Ectodermal cell (in vitro differentiated cells): ENCODE data around the gene CTU1.

Experiments used
- H3K27ac ChIP-seq: 2 replicates; pipeline ENCODE4 v1.7.0; 2013; ENCODE audit warnings: mild to moderate bottlenecking, low read depth, low read length; ENCODE audit not compliant: insufficient read depth, poor library complexity, severe bottlenecking
- H3K27me3 ChIP-seq: 2 replicates; pipeline ENCODE4 v1.7.0; 2013; ENCODE audit warnings: mild to moderate bottlenecking, low read length; ENCODE audit not compliant: insufficient read depth, control insufficient read depth, poor library complexity, severe bottlenecking
- H3K36me3 ChIP-seq: one replicate; pipeline ENCODE4 v1.7.0; 2013; ENCODE audit warnings: low read length; ENCODE audit not compliant: control insufficient read depth, insufficient read depth
- H3K4me1 ChIP-seq: one replicate; pipeline ENCODE4 v1.7.0; 2013; ENCODE audit warnings: low read length; ENCODE audit not compliant: control insufficient read depth, insufficient read depth
- H3K4me3 ChIP-seq: 2 replicates; pipeline ENCODE4 v1.7.0; 2013; ENCODE audit warnings: low read depth, low read length, control low read depth; ENCODE audit not compliant: insufficient read depth
- H3K9me3 ChIP-seq: 2 replicates; pipeline ENCODE4 v1.7.0; 2013; ENCODE audit warnings: mild to moderate bottlenecking, low read length, moderate library complexity; ENCODE audit not compliant: control insufficient read depth
- WGBS, 2 experiments: methylation state at CpG; one replicate each; pipeline ENCODE4 v1.1.7; 2013; ENCODE audit warnings: missing lambda C conversion rate in 2 of 2; 5-methylcytosine and 5-hydroxymethylcytosine counted together

Gene CTU1

DNA sequence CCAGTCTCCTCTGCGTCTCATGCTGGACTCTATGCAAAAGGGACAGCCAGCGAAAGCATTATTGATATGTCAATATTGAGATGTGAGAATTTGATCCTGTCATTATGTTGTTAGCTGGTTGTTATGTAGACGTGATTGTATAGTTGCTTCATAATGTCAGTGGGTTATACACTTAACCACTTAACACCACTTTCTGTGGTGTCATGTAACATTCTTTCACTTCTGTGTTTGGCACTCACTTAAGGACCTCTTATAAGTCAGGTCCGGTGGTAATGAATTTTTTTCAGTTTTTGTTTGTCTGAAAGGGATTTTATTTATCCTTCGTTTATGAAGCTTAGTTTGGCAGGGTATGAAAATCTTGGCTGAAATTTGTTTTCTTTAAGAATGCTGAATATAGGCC, 26.8 kb upstream of the CTU1 start:
- Histone ChIP-seq H3K9me3 (no peaks in the 10 kb centered on the region), H3K4me1 (no peaks in the 10 kb centered on the region), H3K27me3 (no peaks in the 10 kb centered on the region), H3K36me3 (no peaks in the 10 kb centered on the region), H3K4me3 (no peak overlapping the region), H3K27ac (no peak overlapping the region)
- 89 to 93% methylated on average over 4 to 5 of the region's 5 CpGs for WGBS, 2 experiments

DNA sequence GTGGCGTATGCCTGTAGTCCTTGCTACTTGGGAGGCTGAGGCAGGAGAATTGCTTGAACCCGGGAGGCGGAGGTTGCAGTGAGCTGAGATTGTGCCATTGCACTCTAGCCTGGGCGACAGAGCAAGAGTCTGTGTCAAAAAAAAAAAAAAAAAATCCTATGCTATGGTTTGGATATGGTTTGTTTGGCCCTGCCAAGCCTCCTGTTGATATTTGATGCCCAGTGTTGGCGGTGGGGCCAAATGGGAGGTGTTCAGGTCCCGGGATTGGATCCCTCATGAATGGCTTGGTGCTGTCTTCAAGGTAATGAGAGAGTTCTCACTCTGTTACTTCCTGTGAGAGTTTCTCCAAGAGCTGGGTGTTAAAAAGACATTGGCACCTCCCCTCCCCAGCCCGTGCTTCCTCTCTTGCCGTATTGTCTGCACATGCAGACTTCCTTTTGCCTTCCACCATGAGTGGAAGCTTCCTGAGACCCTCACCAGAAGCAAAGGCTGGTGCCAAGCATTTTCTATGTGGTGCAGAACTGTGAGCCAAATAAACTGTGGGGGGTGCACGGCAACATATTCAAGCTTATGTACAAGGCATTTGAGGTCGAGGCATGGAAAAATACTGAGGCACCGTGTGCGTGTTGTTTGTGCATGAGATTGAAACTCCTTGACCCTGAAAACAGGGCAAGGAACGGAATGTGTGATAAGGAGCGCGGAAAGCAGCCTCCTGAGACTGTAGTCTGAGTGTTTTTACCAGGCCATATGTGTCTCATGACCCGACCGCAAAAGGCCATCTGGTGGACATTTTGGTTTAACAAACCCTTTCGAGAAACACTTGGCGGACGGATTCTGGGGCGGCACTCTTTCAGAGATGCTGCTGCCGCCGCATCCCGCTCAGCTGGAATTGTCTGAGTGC, 23.8 kb upstream of the CTU1 start:
- no peaks in the 10 kb centered on the region for H3K27me3 ChIP-seq
- no peak overlapping the region for H3K4me3 ChIP-seq
- H3K9me3 ChIP-seq = no peaks in the 10 kb centered on the region
- no peak overlapping the region for H3K27ac ChIP-seq
- no peaks in the 10 kb centered on the region for H3K4me1 ChIP-seq
- no peaks in the 10 kb centered on the region for H3K36me3 ChIP-seq
- 90 to 91% methylated on average over 24 of the region's 24 CpGs for WGBS, 2 experiments

DNA sequence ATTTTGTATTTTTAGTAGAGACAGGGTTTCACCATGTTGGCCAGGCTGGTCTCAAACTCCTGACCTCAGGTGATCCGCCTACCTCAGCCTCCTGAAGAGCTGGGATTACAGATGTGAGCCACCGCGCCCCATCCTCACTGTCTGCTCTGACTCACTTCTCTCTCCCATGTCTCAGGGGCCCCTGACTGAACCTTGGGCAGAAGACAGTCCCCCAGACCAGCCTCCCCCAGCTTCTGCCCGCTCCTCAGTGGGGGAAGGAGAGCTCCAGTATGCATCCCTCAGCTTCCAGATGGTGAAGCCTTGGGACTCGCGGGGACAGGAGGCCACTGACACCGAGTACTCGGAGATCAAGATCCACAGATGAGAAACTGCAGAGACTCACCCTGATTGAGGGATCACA, 21.5 kb upstream of the CTU1 start:
- H3K36me3 ChIP-seq = no peaks in the 10 kb centered on the region
- no peaks in the 10 kb centered on the region for H3K27me3 ChIP-seq
- H3K27ac ChIP-seq = no peak overlapping the region
- no peaks in the 10 kb centered on the region for H3K9me3 ChIP-seq
- WGBS, 2 experiments = 91% methylated on average over 8 of the region's 8 CpGs
- H3K4me3 ChIP-seq = no peak overlapping the region
- H3K4me1 ChIP-seq = no peaks in the 10 kb centered on the region

DNA sequence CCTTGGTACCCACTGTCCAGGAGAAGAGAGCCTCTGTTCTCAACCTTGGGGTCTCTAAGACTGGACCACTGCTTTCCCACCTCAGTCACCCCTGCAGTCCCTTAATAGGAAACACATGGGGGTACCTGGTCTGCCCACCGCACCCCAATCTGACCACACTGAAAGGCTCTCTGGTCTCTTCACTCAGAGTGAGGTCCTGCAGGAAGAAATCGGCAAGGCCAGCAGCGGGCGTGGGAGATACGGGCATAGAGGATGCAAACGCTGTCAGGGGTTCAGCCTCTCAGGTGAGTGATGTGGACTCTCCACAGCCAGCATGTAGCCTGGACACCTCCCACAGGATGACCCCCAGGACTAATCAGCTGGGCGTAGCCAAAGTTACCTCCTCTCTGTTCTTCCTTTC, 20.0 kb upstream of the CTU1 start:
- H3K4me3 ChIP-seq = no peak overlapping the region
- no peaks in the 10 kb centered on the region for H3K27me3 ChIP-seq
- no peak overlapping the region for H3K27ac ChIP-seq
- 91 to 94% methylated on average over 7 of the region's 7 CpGs for WGBS, 2 experiments
- H3K36me3 ChIP-seq = no peaks in the 10 kb centered on the region
- H3K4me1 ChIP-seq = no peaks in the 10 kb centered on the region
- no peaks in the 10 kb centered on the region for H3K9me3 ChIP-seq

GRCh38 chr19:51127755-51128154, 19.5 kb upstream of the CTU1 start:
- Histone ChIP-seq H3K9me3 (no peaks in the 10 kb centered on the region), H3K27me3 (no peaks in the 10 kb centered on the region), H3K36me3 (no peaks in the 10 kb centered on the region), H3K27ac (no peak overlapping the region), H3K4me1 (no peaks in the 10 kb centered on the region), H3K4me3 (no peak overlapping the region)
- 89 to 90% methylated on average over 4 of the region's 4 CpGs for WGBS, 2 experiments

DNA sequence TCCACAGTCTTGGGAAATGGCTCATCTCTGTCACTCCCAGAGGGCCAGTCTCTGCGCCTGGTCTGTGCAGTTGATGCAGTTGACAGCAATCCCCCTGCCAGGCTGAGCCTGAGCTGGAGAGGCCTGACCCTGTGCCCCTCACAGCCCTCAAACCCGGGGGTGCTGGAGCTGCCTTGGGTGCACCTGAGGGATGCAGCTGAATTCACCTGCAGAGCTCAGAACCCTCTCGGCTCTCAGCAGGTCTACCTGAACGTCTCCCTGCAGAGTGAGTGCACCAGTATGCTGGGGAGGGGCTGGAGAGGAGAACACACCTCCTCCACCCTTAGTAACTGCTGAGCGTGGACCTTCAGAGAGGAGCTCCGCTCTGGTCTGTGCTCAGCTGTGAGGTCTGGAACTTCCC, 18.8 kb upstream of the CTU1 start:
- H3K36me3 ChIP-seq = no peaks in the 10 kb centered on the region
- H3K27ac ChIP-seq = no peak overlapping the region
- no peaks in the 10 kb centered on the region for H3K9me3 ChIP-seq
- 77 to 85% methylated on average over 6 of the region's 6 CpGs for WGBS, 2 experiments
- H3K4me1 ChIP-seq = no peaks in the 10 kb centered on the region
- H3K4me3 ChIP-seq = no peak overlapping the region
- H3K27me3 ChIP-seq = no peaks in the 10 kb centered on the region

DNA sequence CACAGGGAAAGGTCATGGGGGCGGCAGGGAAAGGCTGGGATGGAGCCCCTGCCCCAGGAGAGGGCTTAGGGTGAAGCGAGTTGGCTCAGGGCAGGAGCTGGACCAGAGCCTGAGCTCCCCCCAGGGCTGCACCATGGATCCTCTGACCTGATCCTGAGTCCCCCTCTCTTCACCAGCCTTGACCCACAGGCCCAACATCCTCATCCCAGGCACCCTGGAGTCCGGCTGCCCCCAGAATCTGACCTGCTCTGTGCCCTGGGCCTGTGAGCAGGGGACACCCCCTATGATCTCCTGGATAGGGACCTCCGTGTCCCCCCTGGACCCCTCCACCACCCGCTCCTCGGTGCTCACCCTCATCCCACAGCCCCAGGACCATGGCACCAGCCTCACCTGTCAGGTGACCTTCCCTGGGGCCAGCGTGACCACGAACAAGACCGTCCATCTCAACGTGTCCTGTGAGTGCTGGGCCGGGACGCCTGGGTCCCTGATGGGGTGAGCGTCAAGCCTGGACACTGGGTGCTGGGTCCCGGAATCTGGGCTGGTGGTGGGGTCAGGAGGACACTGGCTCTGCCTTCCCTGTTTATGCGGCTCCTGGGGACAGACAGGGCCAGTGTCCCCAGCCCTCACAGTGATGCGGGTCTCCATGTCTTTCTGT, 17.3 kb upstream of the CTU1 start:
- Histone ChIP-seq H3K36me3 (no peaks in the 10 kb centered on the region), H3K4me1 (no peaks in the 10 kb centered on the region), H3K27me3 (no peaks in the 10 kb centered on the region), H3K27ac (no peak overlapping the region), H3K4me3 (no peak overlapping the region), H3K9me3 (no peaks in the 10 kb centered on the region)
- WGBS, 2 experiments = 90 to 93% methylated on average over 16 of the region's 16 CpGs

DNA sequence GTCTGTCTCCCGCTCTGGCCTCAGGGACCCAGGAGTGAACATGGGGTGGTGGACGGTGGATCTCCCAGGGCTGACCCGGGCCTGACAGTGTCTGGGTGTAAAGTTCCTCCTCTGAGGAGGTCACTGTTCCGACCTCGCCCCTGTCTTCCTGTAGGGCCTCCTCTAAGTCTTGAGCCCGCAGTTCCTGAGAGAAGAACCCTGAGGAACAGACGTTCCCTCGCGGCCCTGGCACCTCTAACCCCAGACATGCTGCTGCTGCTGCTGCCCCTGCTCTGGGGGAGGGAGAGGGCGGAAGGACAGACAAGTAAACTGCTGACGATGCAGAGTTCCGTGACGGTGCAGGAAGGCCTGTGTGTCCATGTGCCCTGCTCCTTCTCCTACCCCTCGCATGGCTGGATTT, 16.5 kb upstream of the CTU1 start, which contains the start of gene SIGLEC9:
Gene SIGLEC9, plus strand, starts transcription at position 178 of the 400 bp plus-strand sequence. Its CDS starts 69 bp downstream, at position 247.
- Histone ChIP-seq H3K27ac (no peak within 1 kb of the TSS), H3K36me3 (no peaks in the 10 kb centered on the region), H3K4me3 (no peak within 1 kb of the TSS), H3K27me3 (no peaks in the 10 kb centered on the region), H3K4me1 (no peaks in the 10 kb centered on the region), H3K9me3 (no peaks in the 10 kb centered on the region)
- 90 to 92% methylated on average over 14 of the region's 14 CpGs for WGBS, 2 experiments

DNA sequence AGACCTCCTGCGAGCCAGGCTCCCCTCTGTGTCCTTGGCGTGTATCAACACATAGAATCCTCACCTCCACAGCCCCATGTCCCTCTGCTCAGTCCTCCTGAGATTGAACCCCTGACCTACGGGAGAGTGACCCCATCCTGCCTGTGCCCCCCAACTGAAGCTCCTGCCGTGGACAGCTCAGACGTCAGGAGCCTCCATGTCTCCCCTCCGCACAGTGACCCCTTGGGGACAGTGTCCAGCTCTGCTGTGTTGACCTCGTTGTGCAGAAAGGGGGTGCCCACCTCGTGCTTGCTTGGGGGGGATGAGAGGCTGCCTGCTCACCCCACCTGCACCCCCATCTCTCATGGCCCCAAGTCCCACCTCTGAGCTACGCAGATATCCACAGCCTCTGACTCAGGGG, 16.0 kb upstream of the CTU1 start:
- Histone ChIP-seq H3K27ac (no peak overlapping the region), H3K9me3 (no peaks in the 10 kb centered on the region)

DNA sequence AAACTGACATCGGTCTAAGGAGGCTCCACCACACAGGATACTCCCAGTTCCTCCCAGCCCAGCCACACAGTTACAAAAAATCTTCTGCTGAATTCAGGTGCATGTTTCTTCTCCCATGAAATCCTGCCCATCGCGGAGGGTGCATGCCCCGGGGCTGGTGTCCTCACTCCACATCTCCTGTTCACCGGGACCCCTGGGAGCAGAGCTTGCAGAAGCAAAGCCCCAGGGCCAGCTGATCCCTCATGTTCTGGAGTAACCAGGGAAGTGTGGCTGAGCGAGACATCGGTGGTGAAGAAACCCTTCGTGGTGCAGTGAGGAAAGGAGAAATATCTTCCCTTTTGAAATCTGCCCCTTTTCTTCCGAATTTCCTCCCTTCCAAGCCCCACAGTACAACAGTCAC, 15.6 kb upstream of the CTU1 start:
- H3K4me3 ChIP-seq = no peak overlapping the region
- H3K4me1 ChIP-seq = no peaks in the 10 kb centered on the region
- H3K36me3 ChIP-seq = no peaks in the 10 kb centered on the region
- no peaks in the 10 kb centered on the region for H3K9me3 ChIP-seq
- H3K27ac ChIP-seq = no peak overlapping the region
- H3K27me3 ChIP-seq = no peaks in the 10 kb centered on the region
- WGBS, 2 experiments = 92 to 94% methylated on average over 9 of the region's 9 CpGs

More for the DNA sequence above, 16.0 kb upstream of the CTU1 start:
- 91 to 94% methylated on average over 9 of the region's 9 CpGs for WGBS, 2 experiments
- H3K27me3 ChIP-seq = no peaks in the 10 kb centered on the region
- H3K36me3 ChIP-seq = no peaks in the 10 kb centered on the region
- H3K4me3 ChIP-seq = no peak overlapping the region
- no peaks in the 10 kb centered on the region for H3K4me1 ChIP-seq
